ENCODE measurements around the gene ZNF180.

ZNF180 gene

DNA sequence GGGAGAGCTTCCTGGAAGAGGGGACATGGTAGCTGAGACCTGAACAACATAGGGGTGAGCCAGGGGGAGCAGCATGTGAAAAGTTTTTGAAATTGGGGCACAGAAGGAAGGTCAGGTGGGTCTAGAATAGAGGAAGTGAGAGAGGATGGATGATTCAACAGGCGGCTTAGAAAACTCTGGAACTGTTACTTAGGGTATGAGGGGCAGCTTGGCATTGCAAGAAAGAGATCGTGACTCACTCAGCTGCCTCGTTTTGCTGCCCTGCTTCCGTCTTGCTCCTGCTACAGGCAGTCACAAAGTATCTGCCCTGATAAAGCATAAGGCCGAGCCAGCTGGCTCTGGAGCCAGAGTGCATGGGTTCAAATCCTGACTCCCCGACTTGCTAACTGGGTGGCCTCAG lies 30.5 kb upstream of the ZNF180 start:
- no peaks in the 10 kb centered on the region for H3K36me3 ChIP-seq (ENCODE audit: control insufficient read depth, insufficient read depth, low read length)
- H3K27me3 ChIP-seq (ENCODE audit: control insufficient read depth, insufficient read depth, low read length): no peaks in the 10 kb centered on the region
- H3K9me3 ChIP-seq (ENCODE audit: control insufficient read depth, insufficient read depth, low read length): no peaks in the 10 kb centered on the region; the same call in 1 of the 2 replicates
- H3K4me3 ChIP-seq (ENCODE audit: low read length): no peak overlapping the region
- DNase-seq (ENCODE audit: low read depth, low spot score): no peak
- H3K27ac ChIP-seq (ENCODE audit: low read length): no peak overlapping the region
- no CpG with 5 or more reads among the region's 6 CpGs for WGBS (ENCODE audit: insufficient coverage, insufficient read length)
- H3K4me1 ChIP-seq (ENCODE audit: control insufficient read depth, insufficient read depth, low read length): no peaks in the 10 kb centered on the region

GRCh38 chr19:44529536-44529935 lies 29.2 kb upstream of the ZNF180 start, which contains the start of gene CEACAM20:
Gene CEACAM20, minus strand, starts transcription at chr19:44529675. Its CDS starts 166 bp downstream, at chr19:44529509.
- H3K4me1 ChIP-seq (ENCODE audit: control insufficient read depth, insufficient read depth, low read length): no peaks in the 10 kb centered on the region

GRCh38 chr19:44527554-44527953 lies 27.2 kb upstream of the ZNF180 start:
- Histone ChIP-seq H3K4me3 (ENCODE audit: low read length) (no peak overlapping the region), H3K36me3 (ENCODE audit: control insufficient read depth, insufficient read depth, low read length) (no peaks in the 10 kb centered on the region), H3K4me1 (ENCODE audit: control insufficient read depth, insufficient read depth, low read length) (no peaks in the 10 kb centered on the region), H3K9me3 (ENCODE audit: control insufficient read depth, insufficient read depth, low read length) (no peaks in the 10 kb centered on the region; the same call in 1 of the 2 replicates), H3K27ac (ENCODE audit: low read length) (no peak overlapping the region), H3K27me3 (ENCODE audit: control insufficient read depth, insufficient read depth, low read length) (no peaks in the 10 kb centered on the region)
- no CpG with 5 or more reads among the region's 7 CpGs for WGBS (ENCODE audit: insufficient coverage, insufficient read length)
- no peak for DNase-seq (ENCODE audit: low read depth, low spot score)

More at GRCh38 chr19:44529536-44529935, 29.2 kb upstream of the ZNF180 start, which contains the start of gene CEACAM20:
- Histone ChIP-seq H3K9me3 (ENCODE audit: control insufficient read depth, insufficient read depth, low read length) (no peaks in the 10 kb centered on the region; the same call in 1 of the 2 replicates), H3K4me3 (ENCODE audit: low read length) (no peak within 1 kb of the TSS), H3K36me3 (ENCODE audit: control insufficient read depth, insufficient read depth, low read length) (no peaks in the 10 kb centered on the region), H3K27ac (ENCODE audit: low read length) (no peak within 1 kb of the TSS), H3K27me3 (ENCODE audit: control insufficient read depth, insufficient read depth, low read length) (no peaks in the 10 kb centered on the region)
- no peak for DNase-seq (ENCODE audit: low read depth, low spot score)
- no CpG with 5 or more reads among the region's 9 CpGs for WGBS (ENCODE audit: insufficient coverage, insufficient read length)

DNA sequence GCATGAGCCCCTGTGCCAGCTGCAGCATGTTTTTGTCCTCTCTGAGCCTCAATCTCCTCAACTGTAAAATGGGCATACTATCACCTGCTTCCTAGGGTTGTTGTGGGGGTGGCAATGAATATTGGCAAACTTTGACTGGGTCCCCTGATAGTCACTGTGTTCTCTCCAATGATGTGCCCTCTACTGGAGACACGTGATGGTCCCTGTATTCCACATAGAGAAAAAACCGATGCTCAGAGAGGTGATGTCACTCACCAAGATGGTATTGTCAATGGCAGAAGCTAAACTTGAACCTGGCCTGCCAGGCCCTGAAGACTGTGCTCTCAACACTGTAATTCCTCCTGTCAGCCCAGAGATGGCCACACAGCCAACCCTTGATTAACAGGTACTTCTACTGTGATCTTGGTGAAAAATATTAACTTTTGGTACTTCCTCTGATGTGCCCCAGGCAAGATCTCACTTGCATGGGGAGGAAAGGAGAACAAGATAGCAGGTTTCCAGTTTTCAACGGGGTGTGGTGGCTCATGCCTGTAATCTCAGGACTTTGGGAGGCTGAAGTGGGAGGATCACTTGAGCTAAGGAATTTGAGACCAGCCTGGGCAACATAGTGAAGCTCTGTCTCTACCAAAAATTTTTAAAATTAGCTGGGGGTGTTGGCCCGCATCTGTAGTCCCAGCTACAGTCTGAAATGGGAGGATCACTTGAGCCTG lies 25.6 kb upstream of the ZNF180 start:
- WGBS (ENCODE audit: insufficient coverage, insufficient read length): no CpG with 5 or more reads among the region's 4 CpGs
- H3K27me3 ChIP-seq (ENCODE audit: control insufficient read depth, insufficient read depth, low read length): peaks cover 2% of the 10 kb centered on the region; the same call in 1 of the 2 replicates
- H3K36me3 ChIP-seq (ENCODE audit: control insufficient read depth, insufficient read depth, low read length): no peaks in the 10 kb centered on the region
- H3K9me3 ChIP-seq (ENCODE audit: control insufficient read depth, insufficient read depth, low read length): no peaks in the 10 kb centered on the region; the same call in 1 of the 2 replicates
- no peak overlapping the region for H3K4me3 ChIP-seq (ENCODE audit: low read length)
- no peak overlapping the region for H3K27ac ChIP-seq (ENCODE audit: low read length)
- no peaks in the 10 kb centered on the region for H3K4me1 ChIP-seq (ENCODE audit: control insufficient read depth, insufficient read depth, low read length)
- DNase-seq (ENCODE audit: low read depth, low spot score): no peak

- H3K27me3 ChIP-seq (ENCODE audit: control insufficient read depth, insufficient read depth, low read length): peaks cover 2% of the 10 kb centered on the region; the same call in 1 of the 2 replicates
- no peaks in the 10 kb centered on the region for H3K36me3 ChIP-seq (ENCODE audit: control insufficient read depth, insufficient read depth, low read length)
- no peaks in the 10 kb centered on the region for H3K4me1 ChIP-seq (ENCODE audit: control insufficient read depth, insufficient read depth, low read length)
- no peaks in the 10 kb centered on the region for H3K9me3 ChIP-seq (ENCODE audit: control insufficient read depth, insufficient read depth, low read length)
- H3K27ac ChIP-seq (ENCODE audit: low read length): no peak overlapping the region
- WGBS (ENCODE audit: insufficient coverage, insufficient read length): 100% methylated on average over 2 of the region's 2 CpGs
- no peak for DNase-seq (ENCODE audit: low read depth, low spot score)
- H3K4me3 ChIP-seq (ENCODE audit: low read length): no peak overlapping the region
Measured at GRCh38 chr19:44521370-44521769, 21.0 kb upstream of the ZNF180 start.

DNA sequence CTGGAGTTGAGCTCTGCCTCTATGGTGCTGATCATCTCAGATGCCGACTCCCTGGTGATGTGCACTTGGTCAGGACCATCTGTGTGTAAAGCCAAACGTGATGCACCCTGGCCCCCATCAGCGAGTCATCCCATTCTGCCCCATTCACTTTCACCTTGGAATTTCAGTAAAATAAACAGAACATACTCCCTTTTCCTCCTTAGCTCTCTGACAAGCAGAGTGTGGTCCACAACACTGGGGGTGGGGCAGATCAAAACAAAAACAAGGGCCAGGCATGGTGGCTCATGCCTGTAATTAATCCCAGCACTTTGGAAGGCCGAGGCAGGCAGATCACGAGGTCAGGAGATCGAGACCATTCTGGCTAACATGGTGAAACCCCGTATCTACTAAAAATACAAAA lies 16.8 kb upstream of the ZNF180 start:
- Histone ChIP-seq H3K4me3 (ENCODE audit: low read length) (no peak overlapping the region), H3K36me3 (ENCODE audit: control insufficient read depth, insufficient read depth, low read length) (no peaks in the 10 kb centered on the region), H3K9me3 (ENCODE audit: control insufficient read depth, insufficient read depth, low read length) (no peaks in the 10 kb centered on the region), H3K27ac (ENCODE audit: low read length) (no peak overlapping the region), H3K27me3 (ENCODE audit: control insufficient read depth, insufficient read depth, low read length) (peaks cover 2% of the 10 kb centered on the region; the same call in 1 of the 2 replicates), H3K4me1 (ENCODE audit: control insufficient read depth, insufficient read depth, low read length) (no peaks in the 10 kb centered on the region)
- WGBS (ENCODE audit: insufficient coverage, insufficient read length): no CpG with 5 or more reads among the region's 7 CpGs
- no peak for DNase-seq (ENCODE audit: low read depth, low spot score)

- Histone ChIP-seq H3K27ac (ENCODE audit: low read length) (no peak overlapping the region), H3K4me1 (ENCODE audit: control insufficient read depth, insufficient read depth, low read length) (no peaks in the 10 kb centered on the region), H3K4me3 (ENCODE audit: low read length) (no peak overlapping the region), H3K27me3 (ENCODE audit: control insufficient read depth, insufficient read depth, low read length) (no peaks in the 10 kb centered on the region), H3K9me3 (ENCODE audit: control insufficient read depth, insufficient read depth, low read length) (no peaks in the 10 kb centered on the region), H3K36me3 (ENCODE audit: control insufficient read depth, insufficient read depth, low read length) (no peaks in the 10 kb centered on the region)
- WGBS (ENCODE audit: insufficient coverage, insufficient read length): no CpG with 5 or more reads among the region's 1 CpG
- DNase-seq (ENCODE audit: low read depth, low spot score): no peak
Measured at GRCh38 chr19:44515907-44516306, 15.6 kb upstream of the ZNF180 start.

GRCh38 chr19:44515031-44515430 lies 14.7 kb upstream of the ZNF180 start:
- no peak overlapping the region for H3K27ac ChIP-seq (ENCODE audit: low read length)
- no peaks in the 10 kb centered on the region for H3K36me3 ChIP-seq (ENCODE audit: control insufficient read depth, insufficient read depth, low read length)
- H3K4me1 ChIP-seq (ENCODE audit: control insufficient read depth, insufficient read depth, low read length): no peaks in the 10 kb centered on the region
- DNase-seq (ENCODE audit: low read depth, low spot score): no peak
- no CpG with 5 or more reads among the region's 3 CpGs for WGBS (ENCODE audit: insufficient coverage, insufficient read length)
- no peaks in the 10 kb centered on the region for H3K27me3 ChIP-seq (ENCODE audit: control insufficient read depth, insufficient read depth, low read length)
- no peaks in the 10 kb centered on the region for H3K9me3 ChIP-seq (ENCODE audit: control insufficient read depth, insufficient read depth, low read length)
- no peak overlapping the region for H3K4me3 ChIP-seq (ENCODE audit: low read length)

DNA sequence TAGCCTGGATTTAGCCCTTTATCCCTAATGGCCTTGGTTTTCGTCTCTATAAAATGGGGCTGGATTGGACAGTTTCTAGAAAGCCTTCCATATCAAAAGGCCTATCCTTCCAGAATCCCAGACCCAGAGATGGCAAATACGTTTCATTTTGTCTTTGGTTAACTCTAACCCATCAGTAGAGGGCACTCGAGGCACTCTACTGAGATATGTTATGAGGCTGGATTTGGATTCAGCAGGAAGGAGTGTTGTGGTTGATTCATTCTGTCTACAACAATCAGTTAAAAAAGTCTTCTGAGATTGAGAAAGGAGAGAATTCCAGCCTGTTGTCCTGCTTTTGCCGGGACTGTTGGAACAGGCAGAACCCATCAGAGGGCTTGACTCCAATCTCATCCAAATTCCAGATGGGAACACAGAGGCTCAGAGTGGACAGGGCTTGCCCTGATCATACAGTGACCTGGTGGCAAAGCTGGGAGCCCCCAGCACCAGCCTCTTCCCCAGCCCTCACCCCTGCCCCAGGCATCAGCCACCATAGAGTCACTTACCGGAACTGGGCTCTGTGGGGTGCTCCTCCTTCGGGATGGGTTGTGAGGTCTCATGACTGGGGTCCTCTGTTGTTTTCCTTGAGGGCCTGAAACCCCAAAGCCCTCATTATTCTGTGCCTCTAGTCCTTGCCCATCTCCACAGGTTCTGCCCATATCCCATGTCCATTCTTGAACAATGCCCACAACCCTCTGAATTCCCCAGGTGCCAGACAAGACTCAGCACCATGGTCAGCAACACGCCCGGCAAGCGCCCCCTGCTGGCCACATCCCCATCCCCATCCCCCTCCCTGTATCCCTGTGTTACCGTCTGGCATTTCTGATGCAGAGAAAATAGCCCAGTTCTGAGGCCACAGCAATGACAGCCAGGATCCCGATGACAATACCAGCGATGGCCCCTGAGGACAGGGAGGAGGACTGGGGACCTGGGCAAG lies 12.3 kb upstream of the ZNF180 start:
- no peaks in the 10 kb centered on the region for H3K4me1 ChIP-seq (ENCODE audit: control insufficient read depth, insufficient read depth, low read length)
- no peak overlapping the region for H3K4me3 ChIP-seq (ENCODE audit: low read length)
- no peaks in the 10 kb centered on the region for H3K36me3 ChIP-seq (ENCODE audit: control insufficient read depth, insufficient read depth, low read length)
- H3K27ac ChIP-seq (ENCODE audit: low read length): no peak overlapping the region
- H3K27me3 ChIP-seq (ENCODE audit: control insufficient read depth, insufficient read depth, low read length): no peaks in the 10 kb centered on the region
- DNase-seq (ENCODE audit: low read depth, low spot score): no peak
- no CpG with 5 or more reads among the region's 12 CpGs for WGBS (ENCODE audit: insufficient coverage, insufficient read length)
- no peaks in the 10 kb centered on the region for H3K9me3 ChIP-seq (ENCODE audit: control insufficient read depth, insufficient read depth, low read length)

DNA sequence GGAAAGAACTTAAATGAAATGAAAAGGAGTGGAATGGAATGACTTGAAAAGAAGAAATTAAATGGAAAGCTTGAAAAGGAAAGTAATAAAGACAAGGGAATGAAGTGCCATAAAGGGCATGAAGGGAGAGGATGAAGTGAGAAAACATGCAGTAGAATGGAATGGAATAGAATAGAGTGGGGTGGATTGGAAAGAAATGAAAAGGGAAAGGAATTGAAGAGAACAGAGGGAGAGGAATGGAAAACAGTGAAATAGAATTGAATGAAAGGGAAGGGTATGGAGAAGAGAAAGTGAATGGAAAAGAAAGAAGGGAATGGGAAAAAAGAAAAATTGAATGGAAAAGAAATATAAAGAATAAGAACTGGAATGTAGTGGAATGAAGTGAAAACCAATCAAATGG lies 9.2 kb upstream of the ZNF180 start:
- DNase-seq (ENCODE audit: low read depth, low spot score): no peak
- Histone ChIP-seq H3K27me3 (ENCODE audit: control insufficient read depth, insufficient read depth, low read length) (no peaks in the 10 kb centered on the region), H3K9me3 (ENCODE audit: control insufficient read depth, insufficient read depth, low read length) (no peaks in the 10 kb centered on the region), H3K36me3 (ENCODE audit: control insufficient read depth, insufficient read depth, low read length) (no peaks in the 10 kb centered on the region), H3K27ac (ENCODE audit: low read length) (no peak overlapping the region), H3K4me1 (ENCODE audit: control insufficient read depth, insufficient read depth, low read length) (no peaks in the 10 kb centered on the region), H3K4me3 (ENCODE audit: low read length) (no peak overlapping the region)
